HuH-7.5 (cell line): Measurements from ENCODE around the gene PRM3.

Experiments used
- DNase-seq: peaks from one replicate; pipeline ENCODE4 v3.0.0; 2011; ENCODE audit warnings: low spot score

Gene PRM3

GRCh38 chr16:11280616-11281522 is 7.4 kb upstream of the PRM3 start, which contains the start of gene PRM1:
PRM1 (minus strand) TSS chr16:11281330; CDS start chr16:11281238, 92 bp downstream.
- DNase-seq, result no peak

GRCh38 chr16:11278681-11279628 is 5.5 kb upstream of the PRM3 start:
- DNase-seq, result no peak

- no peak for DNase-seq
Observed at GRCh38 chr16:11277607-11278337, 4.3 kb upstream of the PRM3 start.

GRCh38 chr16:11276896-11277593 is 3.6 kb upstream of the PRM3 start:
- DNase-seq, result no peak

GRCh38 chr16:11276143-11276895 is 2.9 kb upstream of the PRM3 start, which contains the start of gene PRM2:
PRM2 (minus strand) TSS chr16:11276480; CDS start chr16:11276370, 110 bp downstream.
- DNase-seq, result no peak

GRCh38 chr16:11274964-11275363 is 1.5 kb upstream of the PRM3 start:
- DNase-seq, result no peak

- DNase-seq, result no peak
Observed at GRCh38 chr16:11273721-11274324, 394 bp upstream of the PRM3 start.

GRCh38 chr16:11272484-11272883 is 945 bp downstream of the PRM3 start:
- DNase-seq, result no peak

GRCh38 chr16:11271610-11272009 is 1.8 kb downstream of the PRM3 start:
- DNase-seq, result no peak

- no peak for DNase-seq
Observed at GRCh38 chr16:11270602-11271162, 2.7 kb downstream of the PRM3 start.

- no peak for DNase-seq
Observed at GRCh38 chr16:11268921-11269375, 4.5 kb downstream of the PRM3 start, which contains the start of gene TNP2. TNP2 (minus strand) TSS chr16:11269325; CDS start chr16:11269262, 63 bp downstream.

- DNase-seq, result no peak
Observed at GRCh38 chr16:11265124-11265523, 8.3 kb downstream of the PRM3 start.

GRCh38 chr16:11264155-11264832 is 9.1 kb downstream of the PRM3 start:
- no peak for DNase-seq

GRCh38 chr16:11263737-11264136 is 9.7 kb downstream of the PRM3 start:
- DNase-seq, result no peak

- DNase-seq, result no peak
Observed at GRCh38 chr16:11262915-11263314, 10.5 kb downstream of the PRM3 start.

GRCh38 chr16:11260596-11260966 is 12.8 kb downstream of the PRM3 start:
- DNase-seq, result no peak

- no peak for DNase-seq
Observed at GRCh38 chr16:11259655-11260595, 13.5 kb downstream of the PRM3 start.
